GM12878 (cell line): ENCODE results near the gene IFNL2.

Experiments used
- POLR2A ChIP-seq: IDR thresholded peaks from 2 replicates; pipeline ENCODE4 v1.6.1; 2011; ENCODE audit warnings: low read depth, mild to moderate bottlenecking, low read length
- TF ChIP-seq, protein P1 (sequence below): IDR thresholded peaks from 2 replicates; pipeline ENCODE4 v1.6.1; 2011; ENCODE audit warnings: borderline replicate concordance, low read depth, mild to moderate bottlenecking, moderate library complexity, low read length; ENCODE audit not compliant: insufficient read depth, poor library complexity, severe bottlenecking

DNA sequence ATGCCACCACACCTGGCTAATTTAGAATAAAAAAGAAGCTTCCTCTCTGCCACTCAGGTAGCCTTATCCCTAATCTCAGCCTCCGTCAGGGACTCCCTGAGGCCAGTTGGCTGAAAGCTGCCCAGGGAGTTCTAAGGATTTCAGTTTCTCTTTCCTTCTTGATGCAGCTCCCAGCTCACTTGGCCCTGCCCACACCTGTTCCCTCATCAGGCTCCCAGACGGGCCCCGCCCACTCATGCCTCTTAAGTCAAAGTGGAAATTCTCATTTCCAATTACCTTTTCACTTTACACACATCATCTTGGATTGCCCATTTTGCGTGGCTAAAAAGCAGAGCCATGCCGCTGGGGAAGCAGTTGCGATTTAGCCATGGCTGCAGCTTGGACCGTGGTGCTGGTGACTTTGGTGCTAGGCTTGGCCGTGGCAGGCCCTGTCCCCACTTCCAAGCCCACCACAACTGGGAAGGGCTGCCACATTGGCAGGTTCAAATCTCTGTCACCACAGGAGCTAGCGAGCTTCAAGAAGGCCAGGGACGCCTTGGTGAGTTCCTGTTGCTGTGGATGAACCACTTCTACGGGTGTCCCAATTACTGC is 28.0 kb downstream of the IFNL2 start, which contains the start of gene IFNL1:
- no peak for TF ChIP-seq POLR2A
- TF ChIP-seq, protein P1, sequence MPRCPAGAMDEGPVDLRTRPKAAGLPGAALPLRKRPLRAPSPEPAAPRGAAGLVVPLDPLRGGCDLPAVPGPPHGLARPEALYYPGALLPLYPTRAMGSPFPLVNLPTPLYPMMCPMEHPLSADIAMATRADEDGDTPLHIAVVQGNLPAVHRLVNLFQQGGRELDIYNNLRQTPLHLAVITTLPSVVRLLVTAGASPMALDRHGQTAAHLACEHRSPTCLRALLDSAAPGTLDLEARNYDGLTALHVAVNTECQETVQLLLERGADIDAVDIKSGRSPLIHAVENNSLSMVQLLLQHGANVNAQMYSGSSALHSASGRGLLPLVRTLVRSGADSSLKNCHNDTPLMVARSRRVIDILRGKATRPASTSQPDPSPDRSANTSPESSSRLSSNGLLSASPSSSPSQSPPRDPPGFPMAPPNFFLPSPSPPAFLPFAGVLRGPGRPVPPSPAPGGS, result no peak
